Stomach (tissue), 4 donors: ENCODE results near the gene WIPI1.

Source experiments
- CTCF ChIP-seq, 7 experiments: fragments of 450-650 bp in 4 of 7; fragments of 200-600 bp in 3 of 7; sonication (generic) in 3 of 7; IDR thresholded peaks; one replicate each; pipeline ENCODE4 v1.5.1; 2016 to 2019; ENCODE audit warnings: antibody characterized with exemption in 7 of 7, control low read depth in 2 of 7, mild to moderate bottlenecking in 1 of 7
- EP300 ChIP-seq: sonication (generic); formaldehyde crosslinking; IDR thresholded peaks from one replicate; pipeline ENCODE4 v1.6.1; 2017; ENCODE audit warnings: antibody characterized with exemption
- POLR2A ChIP-seq, 4 donors: fragments of 450-650 bp; IDR thresholded peaks; one replicate each; pipeline ENCODE4 v1.6.1; 2016; ENCODE audit warnings: antibody characterized with exemption in 4 of 4, control low read depth in 2 of 4, mild to moderate bottlenecking in 1 of 4, moderate library complexity in 1 of 4
- POLR2AphosphoS5 ChIP-seq, 3 donors: sonication (generic); formaldehyde crosslinking; IDR thresholded peaks; one replicate each; pipeline ENCODE4 v1.6.1; 2016; ENCODE audit warnings: antibody characterized with exemption in 3 of 3

GRCh38 chr17:68457539-68458259 is 403 bp upstream of the WIPI1 start:
- peak; percentile 92 to 95 (median 92) for TF ChIP-seq POLR2AphosphoS5 (IDR thresholded peaks at IDR 0.05)
- TF ChIP-seq POLR2A (IDR thresholded peaks at IDR 0.05), result peak in 2 of 4 donors; percentile 51 to 67
- TF ChIP-seq CTCF (IDR thresholded peaks at IDR 0.05), result peak in 1 of 7 experiments; percentile 5
- no peak for TF ChIP-seq EP300
